ENCODE results near the gene CDH15. TPM values are rescaled to one million over a fixed set of nuclear protein-coding genes. Genes with fewer than 3 reads are reported as not detected.
A peak's percentile ranks its signal among the peaks of the same experiment; 100 is the strongest.

The CDH15 gene
- total and polyA plus RNA-seq, 2 of the 13 experiments (the other 11 are each of a cell fraction or from before 2014, with no cell fraction given): 0.74 to 2.2 TPM

GRCh38 chr16:89197633-89198416, 26.3 kb downstream of the CDH15 start (continued):
- TF ChIP-seq HNRNPUL1 (IDR thresholded peaks at IDR 0.05; ENCODE audit: low read depth, low read length): no peak
- TF ChIP-seq ZNF367 (CRISPR knock-in tag; IDR thresholded peaks at IDR 0.05; ENCODE audit: borderline replicate concordance): no peak; the same call in 1 of the 2 replicates
- TF ChIP-seq ZBTB46 (CRISPR knock-in tag; IDR thresholded peaks at IDR 0.05; ENCODE audit: borderline replicate concordance): 0 out of 2 replicates have a peak, but pooled peaks have one; percentile 63
- no peak for TF ChIP-seq NFRKB (IDR thresholded peaks at IDR 0.05)
- TF ChIP-seq KLF11 (CRISPR knock-in tag; IDR thresholded peaks at IDR 0.05): peak; percentile 75; the same call in 1 of the 2 replicates
- TF ChIP-seq KDM6A (CRISPR knock-in tag; IDR thresholded peaks at IDR 0.05; ENCODE audit: low read depth): peak; percentile 78
- TF ChIP-seq RFXANK (CRISPR knock-in tag; IDR thresholded peaks at IDR 0.05): peak; percentile 59; the same call in 1 of the 2 replicates
- TF ChIP-seq HNRNPL (IDR thresholded peaks at IDR 0.05; ENCODE audit: low read depth, low read length): peak; percentile 100
- TF ChIP-seq NCOA2 (CRISPR knock-in tag; IDR thresholded peaks at IDR 0.05): peak; percentile 94
- peak; percentile 78; the same call in 1 of the 2 replicates for TF ChIP-seq ZNF710 (CRISPR knock-in tag; IDR thresholded peaks at IDR 0.05; ENCODE audit: borderline replicate concordance)
- TF ChIP-seq CCDC6 (CRISPR knock-in tag; IDR thresholded peaks at IDR 0.05): peak; percentile 67; the same call in 1 of the 2 replicates
- TF ChIP-seq DBP (CRISPR knock-in tag; IDR thresholded peaks at IDR 0.05; ENCODE audit: not compliant biosample characterization): peak; percentile 37
- no peak for TF ChIP-seq SNRNP70 (IDR thresholded peaks at IDR 0.05; ENCODE audit: low read depth, low read length)
- TF ChIP-seq ZNF562 (CRISPR knock-in tag; IDR thresholded peaks at IDR 0.05; ENCODE audit: borderline replicate concordance): 0 out of 2 replicates have a peak, but pooled peaks have one; percentile 25
- TF ChIP-seq CENPX (CRISPR knock-in tag; IDR thresholded peaks at IDR 0.05): no peak
- peak; percentile 86; the same call in 1 of the 2 replicates for TF ChIP-seq MTA1 (CRISPR knock-in tag; IDR thresholded peaks at IDR 0.05; ENCODE audit: borderline replicate concordance)
- TF ChIP-seq ZNF333 (CRISPR knock-in tag; IDR thresholded peaks at IDR 0.05; ENCODE audit: borderline replicate concordance): no peak
- TF ChIP-seq PAWR (CRISPR knock-in tag; IDR thresholded peaks at IDR 0.05; ENCODE audit: borderline replicate concordance): no peak
- TF ChIP-seq ZBTB44 (CRISPR knock-in tag; IDR thresholded peaks at IDR 0.05): no peak; the same call in 1 of the 2 replicates
- TF ChIP-seq ZNF33B (CRISPR knock-in tag; IDR thresholded peaks at IDR 0.05): no peak
- no peak for TF ChIP-seq NFE2L2 (IDR thresholded peaks at IDR 0.05; ENCODE audit: low read length)
- no peak for TF ChIP-seq ETS1 (CRISPR knock-in tag; IDR thresholded peaks at IDR 0.05)
